ENCODE results near the gene VAMP2.
A peak's percentile ranks its signal among the peaks of the same experiment; 100 is the strongest.

- no peak for TF ChIP-seq CTCF (conservative IDR thresholded peaks at IDR 0.05; ENCODE audit: low read depth, low read length)
- TF ChIP-seq BHLHE40 (IDR thresholded peaks at IDR 0.05; ENCODE audit: low read depth, low read length), result peak; percentile 94
- TF ChIP-seq RFX5 (IDR thresholded peaks at IDR 0.05; ENCODE audit: low read depth, low read length), result no peak
- peak; percentile 100 for TF ChIP-seq POLR2A (IDR thresholded peaks at IDR 0.05; ENCODE audit: low read depth, low read length)
- TF ChIP-seq, protein P1, sequence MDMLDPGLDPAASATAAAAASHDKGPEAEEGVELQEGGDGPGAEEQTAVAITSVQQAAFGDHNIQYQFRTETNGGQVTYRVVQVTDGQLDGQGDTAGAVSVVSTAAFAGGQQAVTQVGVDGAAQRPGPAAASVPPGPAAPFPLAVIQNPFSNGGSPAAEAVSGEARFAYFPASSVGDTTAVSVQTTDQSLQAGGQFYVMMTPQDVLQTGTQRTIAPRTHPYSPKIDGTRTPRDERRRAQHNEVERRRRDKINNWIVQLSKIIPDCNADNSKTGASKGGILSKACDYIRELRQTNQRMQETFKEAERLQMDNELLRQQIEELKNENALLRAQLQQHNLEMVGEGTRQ (IDR thresholded peaks at IDR 0.05; ENCODE audit: low read depth, low read length), result no peak
- TF ChIP-seq SMC3 (IDR thresholded peaks at IDR 0.05; ENCODE audit: low read depth, low read length), result no peak
- TF ChIP-seq CEBPB (IDR thresholded peaks at IDR 0.05; ENCODE audit: low read depth, low read length), result peak; percentile 91
- TF ChIP-seq MAZ (IDR thresholded peaks at IDR 0.05; ENCODE audit: borderline replicate concordance, low read depth, low read length), result peak; percentile 55; the same call in 1 of the 2 replicates
- no peak for TF ChIP-seq RAD21 (IDR thresholded peaks at IDR 0.05; ENCODE audit: low read length)
- no peak; the same call in 1 of the 2 replicates for TF ChIP-seq CHD1 (IDR thresholded peaks at IDR 0.05; ENCODE audit: low read depth, low read length)
- peak; percentile 88 for TF ChIP-seq MAFK (IDR thresholded peaks at IDR 0.05; ENCODE audit: low read depth, low read length)
- TF ChIP-seq RCOR1 (IDR thresholded peaks at IDR 0.05; ENCODE audit: insufficient replicate concordance, low read length), result no peak
Observed at GRCh38 chr17:8173056-8173870, 10.5 kb upstream of the VAMP2 start.
